HG03432 (cell line): ENCODE data around the gene CEMIP2.

Experiments
- ATAC-seq: cut with Tn5 transposase; IDR thresholded peaks from one replicate; pipeline ENCODE4 v1.9.1; 2021; ENCODE audit warnings: mild to moderate bottlenecking, moderate library complexity; ENCODE audit not compliant: unreplicated experiment

The CEMIP2 gene

DNA sequence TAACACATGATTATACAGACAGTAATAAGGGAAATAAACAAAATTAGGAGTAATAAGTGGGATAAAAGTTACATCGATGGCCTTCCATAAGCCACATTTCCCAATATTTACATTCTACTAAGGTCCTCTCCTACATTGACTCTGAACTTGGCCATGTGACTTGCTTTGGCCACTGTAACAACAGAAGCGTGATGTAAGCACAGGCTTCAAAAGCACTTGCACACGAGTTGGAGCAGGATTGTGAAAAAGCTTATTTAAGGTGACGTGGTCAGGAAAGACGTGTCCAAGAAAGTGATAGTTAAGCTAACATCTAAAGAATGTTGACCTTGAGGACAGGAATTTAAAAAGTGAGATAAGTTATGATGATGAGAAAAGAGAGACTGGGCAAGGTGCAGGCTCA, 9.8 kb upstream of the CEMIP2 start:
- ATAC-seq = no peak

- ATAC-seq = peak; percentile 66
Observed at GRCh38 chr9:71774920-71775319, 6.6 kb upstream of the CEMIP2 start.

DNA sequence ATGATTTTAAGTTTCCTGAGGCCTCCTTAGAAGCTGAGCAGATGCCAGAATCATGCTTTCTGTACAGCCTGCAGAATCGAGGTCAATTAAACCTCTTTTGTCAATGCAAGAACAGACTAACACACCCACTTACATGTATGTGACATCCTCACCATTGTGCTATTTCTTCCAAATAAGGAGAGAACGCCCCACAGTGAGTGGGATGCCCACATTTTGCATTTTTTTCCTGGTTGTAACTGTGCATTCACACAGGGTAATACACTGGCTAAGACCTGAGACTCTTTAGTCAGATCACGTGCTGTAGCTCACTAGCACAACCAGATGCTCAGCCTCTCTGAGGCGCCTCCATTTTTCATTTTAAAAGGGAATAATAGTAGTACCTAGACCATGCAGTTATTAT, 4.4 kb upstream of the CEMIP2 start:
- ATAC-seq = no peak

DNA sequence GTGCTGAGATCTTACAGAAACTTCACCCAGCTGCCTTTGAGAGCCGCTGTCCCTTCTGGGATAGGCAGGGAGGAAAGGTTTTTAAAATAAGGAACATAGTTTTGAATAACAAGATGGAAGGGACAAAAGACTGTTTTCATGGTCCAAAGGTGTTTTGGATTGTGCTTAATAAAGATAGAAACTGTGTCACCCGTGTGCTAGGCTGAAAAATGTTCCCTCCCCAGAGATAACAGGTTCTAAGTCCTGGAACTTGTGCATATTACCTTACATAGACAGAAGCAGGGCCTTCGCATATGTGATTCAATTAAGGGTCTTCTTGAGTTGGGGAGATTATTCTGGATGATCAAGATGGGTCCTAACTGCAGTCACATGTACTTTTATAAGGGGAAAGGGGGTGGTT, 1.9 kb upstream of the CEMIP2 start:
- ATAC-seq = no peak

GRCh38 chr9:71769175-71770161, 1.2 kb upstream of the CEMIP2 start:
- ATAC-seq = peak; percentile 39

GRCh38 chr9:71767776-71768321, 464 bp downstream of the CEMIP2 start:
- ATAC-seq = no peak

GRCh38 chr9:71767163-71767775, 1.0 kb downstream of the CEMIP2 start:
- no peak for ATAC-seq

DNA sequence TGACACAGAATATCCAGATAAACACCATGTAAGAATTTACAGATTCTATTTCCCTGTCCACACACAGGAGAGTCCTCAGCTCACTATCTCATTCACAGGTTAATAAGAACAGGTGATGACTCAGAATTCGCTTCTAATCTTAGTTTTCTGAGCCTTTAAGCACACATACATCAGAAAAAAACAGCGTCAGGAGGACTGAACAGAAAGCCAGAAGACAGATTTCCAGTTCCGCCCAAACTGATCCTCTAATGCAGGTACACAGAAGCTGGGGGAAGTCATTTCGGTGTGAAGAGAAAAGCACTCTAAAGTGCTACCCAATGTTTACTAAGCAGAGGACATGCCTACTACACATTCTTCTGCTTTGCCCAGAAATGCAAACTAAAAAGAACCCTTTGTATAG, 1.6 kb downstream of the CEMIP2 start:
- ATAC-seq = no peak

DNA sequence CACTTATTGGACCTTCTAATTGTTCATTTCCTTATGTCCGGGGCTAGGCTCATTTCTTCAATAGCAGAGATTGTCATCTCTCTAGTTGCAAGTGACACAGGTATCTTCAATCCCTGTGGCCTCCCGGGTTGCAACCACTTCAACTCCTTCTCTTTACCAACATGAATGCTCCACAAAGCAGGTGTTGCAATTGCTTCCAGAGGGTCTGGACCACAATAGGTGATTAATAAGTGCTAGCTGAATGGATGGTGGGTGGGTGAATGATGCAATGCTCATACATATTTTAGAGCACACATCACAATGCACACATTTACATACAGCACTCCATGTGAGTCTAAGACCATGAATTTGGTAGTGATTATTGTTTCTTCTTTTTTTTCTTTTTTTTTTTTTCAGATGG, 2.6 kb downstream of the CEMIP2 start:
- ATAC-seq = no peak

DNA sequence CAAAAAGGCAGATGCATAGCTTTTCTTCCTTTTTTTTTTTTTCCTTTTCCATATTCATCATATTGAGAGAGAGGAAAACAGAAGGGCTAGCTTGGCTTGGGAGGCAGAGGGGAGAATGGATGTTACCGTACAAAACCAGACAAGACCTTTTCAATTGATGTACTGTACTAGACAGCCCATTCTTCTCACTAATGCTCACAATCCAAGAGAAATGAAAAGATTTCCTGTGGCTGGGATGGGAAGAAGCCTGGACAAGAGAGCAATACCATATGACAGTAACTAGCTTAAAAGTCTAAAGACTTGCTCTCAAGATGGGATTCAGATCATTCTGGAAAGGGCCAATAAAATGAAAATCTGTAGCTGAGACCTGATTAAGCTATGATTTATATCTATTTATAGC, 3.4 kb downstream of the CEMIP2 start:
- ATAC-seq = no peak

DNA sequence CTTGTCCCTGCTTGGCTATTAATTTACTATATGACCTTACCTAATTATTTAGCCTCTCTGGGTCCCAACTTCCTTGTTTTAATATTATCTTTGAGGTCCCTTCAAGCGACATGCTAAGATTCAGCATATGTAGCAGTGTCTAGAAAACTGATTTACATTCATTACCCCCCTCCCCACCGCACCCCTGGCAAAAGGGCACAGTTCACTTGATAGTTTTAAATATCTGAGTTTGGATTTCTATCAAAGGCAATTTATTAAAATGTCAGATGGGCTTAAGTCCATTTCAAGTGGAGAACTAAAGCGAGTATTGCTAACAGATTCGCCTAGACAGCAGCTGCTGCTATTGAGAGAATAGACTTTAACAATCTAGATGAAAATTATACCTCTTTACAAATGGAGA, 3.9 kb downstream of the CEMIP2 start:
- no peak for ATAC-seq

GRCh38 chr9:71763832-71764231, 4.5 kb downstream of the CEMIP2 start:
- no peak for ATAC-seq

GRCh38 chr9:71762900-71763653, 5.2 kb downstream of the CEMIP2 start:
- ATAC-seq = no peak

DNA sequence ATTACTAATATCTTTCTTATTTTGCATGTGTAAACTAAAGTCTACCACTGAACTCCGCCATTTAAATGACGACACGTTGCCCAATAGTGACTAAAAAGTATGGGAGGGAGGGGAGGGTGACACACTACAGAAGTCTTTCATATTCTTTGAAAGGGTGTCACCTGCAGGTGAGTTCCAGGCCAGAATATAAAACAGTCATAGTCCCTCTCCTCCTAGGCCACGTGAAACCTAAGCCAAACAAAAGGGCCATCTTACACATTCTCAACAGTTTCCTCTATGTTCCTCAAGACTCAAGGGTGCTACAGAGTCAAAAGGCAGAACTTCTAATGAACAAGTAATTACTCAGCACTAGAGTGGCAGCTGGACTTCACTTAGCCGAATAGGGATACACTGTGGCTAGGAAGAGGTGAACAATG, 6.4 kb downstream of the CEMIP2 start:
- no peak for ATAC-seq

GRCh38 chr9:71760901-71761300, 7.4 kb downstream of the CEMIP2 start:
- no peak for ATAC-seq

DNA sequence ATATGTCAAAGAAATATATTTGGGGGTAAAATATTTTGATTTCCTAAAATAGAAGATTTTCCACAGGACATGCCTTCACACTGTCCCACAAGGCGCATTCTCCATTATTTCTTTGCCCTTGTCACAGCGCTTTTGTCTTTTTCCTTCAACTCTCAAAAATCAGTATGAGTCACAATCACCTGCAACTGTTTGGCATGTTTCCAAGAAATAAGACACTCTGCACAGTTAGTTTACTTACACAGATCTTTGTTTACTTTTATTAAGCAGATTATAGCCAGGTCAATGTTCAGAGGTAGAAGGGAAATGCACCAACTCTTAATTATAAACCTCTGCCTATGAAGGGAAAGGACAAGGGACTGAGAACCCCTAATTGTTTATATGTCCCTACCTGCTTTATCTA, 9.5 kb downstream of the CEMIP2 start:
- ATAC-seq = no peak

DNA sequence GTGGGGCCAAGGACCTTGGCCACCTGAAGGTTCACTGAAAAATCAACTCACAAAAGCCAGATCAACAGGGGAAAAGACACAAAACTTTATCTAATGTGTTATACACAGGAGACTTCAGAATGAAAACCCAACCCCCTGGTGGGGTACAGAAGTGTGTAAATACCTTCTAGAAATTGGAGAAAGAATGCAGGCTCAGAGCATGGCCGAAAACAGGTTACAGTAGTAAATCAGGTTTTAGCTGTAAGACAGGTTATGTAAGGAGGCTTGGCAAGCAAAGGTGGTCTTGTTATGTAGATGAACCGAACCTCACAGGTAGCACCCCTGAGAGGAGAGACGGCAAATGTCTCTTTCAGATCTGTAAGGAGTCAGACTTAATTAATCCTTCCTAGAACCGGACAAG, 10.0 kb downstream of the CEMIP2 start:
- ATAC-seq = no peak

GRCh38 chr9:71756753-71757152, 11.6 kb downstream of the CEMIP2 start:
- ATAC-seq = no peak

DNA sequence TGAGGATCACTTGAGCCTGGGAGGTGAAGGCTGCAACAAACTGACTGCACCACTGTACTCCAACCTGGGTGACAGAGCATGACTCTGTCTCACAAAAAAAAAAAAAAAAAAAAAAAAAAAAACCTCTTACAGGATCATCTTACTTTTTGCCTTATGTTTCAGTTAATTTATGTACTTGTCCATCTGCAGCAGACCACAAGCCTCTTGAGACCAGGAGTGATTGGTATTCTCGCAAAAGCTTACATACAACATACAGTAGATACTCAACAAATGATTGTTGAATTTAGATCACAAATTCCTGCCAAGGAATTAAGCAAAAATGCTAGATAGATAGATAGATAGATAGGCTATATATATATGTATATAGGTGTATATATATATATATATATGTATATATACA, 12.4 kb downstream of the CEMIP2 start:
- no peak for ATAC-seq

DNA sequence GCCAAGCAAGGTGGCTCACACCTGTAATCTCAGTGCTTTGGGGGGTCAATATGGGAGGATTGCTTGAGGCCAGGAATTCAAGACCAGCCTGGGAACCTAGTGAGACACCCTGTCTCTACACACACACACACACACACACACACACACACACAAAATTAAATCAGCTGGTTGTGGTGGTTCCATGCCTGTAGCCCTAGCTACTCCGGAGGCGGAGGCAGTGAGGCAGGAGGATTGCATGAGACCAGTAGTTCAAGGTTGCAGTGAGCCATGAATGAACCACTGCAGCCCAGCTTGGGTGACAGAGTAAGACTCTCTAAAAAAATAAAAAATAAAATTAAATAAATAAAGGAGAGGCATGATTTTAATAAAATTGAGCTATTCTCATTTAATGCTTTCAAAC, 13.1 kb downstream of the CEMIP2 start:
- no peak for ATAC-seq

- ATAC-seq = no peak
Observed at GRCh38 chr9:71754151-71754550, 14.2 kb downstream of the CEMIP2 start.
